HL-60/S4 treated with retinoic acid at 250 ng/mL for 4 days and 3 days (cell line): Measurements from ENCODE around the gene PPM1H.
"Not testable (repeated sequence)": the region's sequence is repeated elsewhere in the genome, so short reads cannot be mapped to it uniquely, and the experiment has no call there.

Source experiments
- in situ Hi-C: fragments of 300-500 bp; cut with MboI; formaldehyde crosslinking; loops from 2 replicates; pipeline ENCODE4 v1.7.0; 2022; ENCODE audit warnings: low sequenced_read_pairs

PPM1H gene

DNA sequence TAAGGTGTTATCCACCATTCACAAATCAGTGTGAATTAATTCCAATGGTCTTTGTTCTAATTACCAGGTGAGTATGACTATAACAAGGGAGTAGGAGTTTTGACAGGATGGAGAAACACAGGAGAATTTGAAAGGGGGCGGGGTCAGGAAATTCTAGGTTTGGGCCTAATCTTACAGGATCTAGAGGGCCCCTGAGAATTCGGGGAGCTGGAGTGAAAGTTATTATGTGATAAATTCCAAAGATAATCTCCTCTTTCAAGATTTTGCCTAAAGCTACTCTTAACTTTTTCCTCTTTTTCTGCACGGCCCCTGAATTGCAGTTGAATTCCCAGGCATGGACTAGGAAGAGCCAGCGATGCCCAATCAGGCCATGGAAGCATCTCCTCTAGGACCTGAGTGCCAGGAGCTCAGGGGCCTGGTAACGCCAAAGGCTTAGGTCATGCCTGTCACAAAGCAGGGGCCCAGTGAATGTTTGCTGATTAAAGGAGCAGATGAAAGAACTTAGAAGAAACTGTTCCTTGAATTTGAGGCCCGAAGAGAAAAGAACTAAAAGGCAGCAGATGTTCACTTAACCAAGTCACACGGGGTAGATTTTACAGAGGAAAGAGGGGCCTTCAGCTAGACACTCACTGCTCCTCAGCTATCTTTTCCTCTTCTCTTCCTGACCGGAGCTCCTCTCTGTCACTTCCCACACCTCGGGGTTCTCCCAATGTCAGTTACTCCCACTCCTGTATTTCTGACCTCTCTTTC is 195.5 kb downstream of the PPM1H start:
- in situ Hi-C loops: no loop called here

DNA sequence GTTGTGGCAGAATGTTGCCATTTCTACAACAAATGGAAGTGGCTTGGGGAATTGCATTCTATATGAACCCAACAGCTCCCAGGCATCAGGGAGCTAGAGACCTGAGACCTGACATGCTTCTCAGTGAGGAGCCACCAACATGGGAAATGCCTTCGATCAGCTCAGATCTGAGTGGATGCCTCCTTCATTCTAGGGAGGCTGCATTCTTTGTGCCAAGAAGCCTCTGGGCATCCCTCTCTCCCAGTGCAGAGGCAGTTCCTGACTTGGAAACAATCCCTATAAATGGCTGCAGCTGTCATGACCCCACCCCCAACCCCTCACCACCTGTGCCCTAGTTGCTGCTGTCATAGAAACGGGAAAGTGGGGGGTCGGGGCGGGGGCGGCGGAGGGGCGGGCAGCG is 196.3 kb downstream of the PPM1H start:
- in situ Hi-C loops: no loop called here

DNA sequence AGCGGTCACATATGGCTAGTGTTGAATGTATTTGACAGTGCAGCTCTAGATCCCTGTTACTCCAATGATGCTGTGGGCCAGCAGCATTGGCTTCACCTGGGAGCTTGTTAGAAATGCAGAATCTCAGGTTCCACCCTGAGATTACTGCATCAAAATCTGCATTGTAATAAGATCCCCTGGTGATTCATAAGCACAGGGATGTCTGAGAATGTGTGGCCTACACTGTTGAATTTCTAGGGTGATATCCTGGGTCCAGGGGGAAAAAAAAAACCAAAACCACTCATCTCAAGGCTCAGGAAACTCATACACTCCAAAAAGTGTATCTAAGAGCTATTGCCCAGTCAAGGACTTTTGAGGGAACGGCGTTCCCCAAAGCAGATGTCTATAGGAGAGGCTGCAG is 196.8 kb downstream of the PPM1H start:
- in situ Hi-C loops: no loop called here

DNA sequence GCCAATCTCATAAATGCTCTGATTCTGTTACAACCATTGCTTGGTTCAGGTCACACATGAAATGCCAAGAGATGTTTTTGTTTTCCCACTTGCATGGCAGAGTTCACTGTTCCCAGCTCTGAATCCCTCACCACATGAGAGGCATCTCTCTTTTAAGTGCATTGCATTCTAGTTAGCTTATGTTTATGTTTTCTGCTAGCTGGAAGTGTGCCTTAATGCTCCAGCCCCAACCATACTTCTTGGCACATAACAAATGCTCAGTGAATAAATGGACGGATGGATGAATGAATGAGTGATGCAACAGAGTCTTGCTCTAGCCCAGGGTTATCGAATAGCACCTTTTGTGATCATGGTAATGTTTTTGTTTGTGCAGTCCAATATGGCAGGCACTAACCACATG is 197.3 kb downstream of the PPM1H start:
- in situ Hi-C loops: no loop called here

DNA sequence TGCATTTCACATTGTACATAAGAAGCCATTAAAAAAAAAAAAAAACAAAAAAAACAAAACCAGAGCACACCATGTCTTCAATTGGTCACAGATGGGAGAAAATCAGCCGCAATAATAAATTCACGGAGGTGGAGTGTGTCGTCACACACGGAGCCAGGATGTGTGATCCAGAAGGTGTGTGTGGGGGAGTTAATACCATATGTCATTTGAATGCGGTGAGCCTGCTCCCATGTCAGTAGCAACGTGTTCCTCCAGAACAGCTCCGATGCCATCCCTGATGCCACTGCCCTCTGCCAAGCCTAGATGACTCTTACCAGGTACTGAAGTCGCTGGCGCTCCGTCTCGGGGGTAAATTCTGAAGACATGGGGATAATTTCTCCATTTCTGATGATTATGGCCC is 197.8 kb downstream of the PPM1H start:
- in situ Hi-C loops: no loop called here

DNA sequence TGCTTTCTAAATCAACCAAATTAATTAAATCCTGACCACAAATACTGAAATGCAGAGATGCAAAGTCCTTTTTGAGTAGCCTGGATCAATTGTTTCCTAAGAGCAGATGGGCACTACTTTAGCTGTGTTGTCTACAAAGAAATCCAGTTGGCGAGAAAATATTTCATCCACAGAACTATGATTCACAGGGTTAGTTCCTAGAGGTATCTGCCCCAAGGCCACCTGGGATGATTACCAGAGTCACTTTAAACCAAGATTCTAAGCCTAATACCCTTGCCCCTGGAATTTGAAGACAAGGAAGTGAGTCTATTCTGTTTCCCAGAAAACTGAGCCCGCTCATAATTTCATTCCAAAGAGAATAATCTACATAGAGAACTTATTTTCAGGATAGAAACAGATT is 198.4 kb downstream of the PPM1H start:
- in situ Hi-C loops: no loop called here

DNA sequence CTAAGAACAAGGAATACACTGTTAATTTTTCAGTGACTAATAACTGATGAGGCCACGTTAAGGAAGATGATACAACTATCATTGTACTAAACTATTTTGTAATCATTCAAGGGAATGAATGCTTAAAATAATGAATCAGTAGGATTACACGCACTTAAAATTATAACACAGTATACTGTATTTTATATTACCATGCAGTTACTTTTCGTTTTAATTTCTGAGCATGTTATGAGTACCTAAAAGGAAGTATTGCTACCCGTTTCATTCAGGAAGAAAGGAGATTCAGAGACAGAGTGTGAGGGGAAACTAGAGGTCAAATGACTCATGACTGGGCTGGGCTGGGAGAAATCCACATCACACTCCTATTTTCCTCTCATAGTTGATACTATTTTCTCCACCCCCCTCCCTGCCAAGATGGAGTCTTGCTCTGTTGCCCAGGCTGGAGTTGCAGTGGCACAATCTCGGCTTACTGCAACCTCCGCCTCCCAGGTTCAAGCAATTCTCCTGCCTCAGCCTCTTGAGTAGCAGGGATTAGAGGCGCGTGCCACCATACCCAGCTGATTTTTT is 202.0 kb downstream of the PPM1H start:
- in situ Hi-C loops: no loop called here

DNA sequence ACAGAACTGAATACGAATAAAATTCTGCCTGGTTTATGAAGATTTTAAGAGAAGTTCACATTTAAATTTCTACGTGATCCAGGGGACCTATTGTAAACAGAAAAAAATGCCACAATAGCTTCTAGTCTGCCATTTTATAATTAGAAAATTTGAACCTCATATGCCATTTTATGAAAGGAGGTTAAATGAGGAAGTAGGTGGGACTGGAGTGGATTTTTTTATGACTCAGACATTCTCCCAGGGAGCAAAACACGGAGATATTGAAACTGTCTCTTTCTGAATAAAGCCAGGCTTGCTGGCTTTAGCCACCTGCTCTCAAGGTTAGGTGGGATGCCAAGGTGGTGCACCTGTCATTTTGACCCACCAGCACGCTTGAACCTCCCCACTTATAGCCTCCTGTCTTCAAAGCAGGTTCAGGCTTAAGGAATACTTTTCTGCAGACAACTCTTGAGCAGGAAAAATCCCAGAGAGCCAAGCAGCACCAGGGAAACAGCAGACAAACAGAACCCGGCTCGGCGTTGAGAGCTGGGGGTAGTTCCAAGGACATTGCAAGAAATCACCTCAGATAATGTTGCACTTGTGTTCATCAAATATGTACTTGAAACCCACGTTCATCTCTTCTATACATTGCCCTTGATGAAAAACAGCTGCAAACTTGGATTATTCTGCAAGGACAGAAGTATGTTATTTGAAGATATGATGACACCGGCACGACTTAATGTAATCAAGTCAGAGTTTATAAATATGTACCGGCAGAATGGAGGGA is 203.7 kb downstream of the PPM1H start:
- in situ Hi-C loops: no loop called here

DNA sequence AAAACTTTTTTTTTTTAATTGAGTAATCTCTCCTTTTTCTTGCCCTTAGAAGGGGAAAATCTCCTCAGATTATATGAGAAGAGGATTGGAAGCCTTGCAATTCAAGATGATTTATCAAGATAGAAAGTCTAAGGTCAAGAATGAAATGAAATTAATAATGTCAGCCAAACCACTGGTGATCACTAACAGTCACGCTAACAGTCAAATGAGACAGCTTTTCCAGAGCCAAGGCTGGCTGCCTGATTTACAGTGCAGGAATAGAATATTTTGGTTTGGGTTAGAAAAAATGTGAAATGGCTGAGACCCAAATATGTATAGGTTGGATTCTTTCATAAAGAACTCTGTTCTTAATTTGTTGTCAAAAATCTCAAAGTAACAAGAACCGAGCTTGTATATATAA is 204.3 kb downstream of the PPM1H start:
- in situ Hi-C loops: no loop called here

DNA sequence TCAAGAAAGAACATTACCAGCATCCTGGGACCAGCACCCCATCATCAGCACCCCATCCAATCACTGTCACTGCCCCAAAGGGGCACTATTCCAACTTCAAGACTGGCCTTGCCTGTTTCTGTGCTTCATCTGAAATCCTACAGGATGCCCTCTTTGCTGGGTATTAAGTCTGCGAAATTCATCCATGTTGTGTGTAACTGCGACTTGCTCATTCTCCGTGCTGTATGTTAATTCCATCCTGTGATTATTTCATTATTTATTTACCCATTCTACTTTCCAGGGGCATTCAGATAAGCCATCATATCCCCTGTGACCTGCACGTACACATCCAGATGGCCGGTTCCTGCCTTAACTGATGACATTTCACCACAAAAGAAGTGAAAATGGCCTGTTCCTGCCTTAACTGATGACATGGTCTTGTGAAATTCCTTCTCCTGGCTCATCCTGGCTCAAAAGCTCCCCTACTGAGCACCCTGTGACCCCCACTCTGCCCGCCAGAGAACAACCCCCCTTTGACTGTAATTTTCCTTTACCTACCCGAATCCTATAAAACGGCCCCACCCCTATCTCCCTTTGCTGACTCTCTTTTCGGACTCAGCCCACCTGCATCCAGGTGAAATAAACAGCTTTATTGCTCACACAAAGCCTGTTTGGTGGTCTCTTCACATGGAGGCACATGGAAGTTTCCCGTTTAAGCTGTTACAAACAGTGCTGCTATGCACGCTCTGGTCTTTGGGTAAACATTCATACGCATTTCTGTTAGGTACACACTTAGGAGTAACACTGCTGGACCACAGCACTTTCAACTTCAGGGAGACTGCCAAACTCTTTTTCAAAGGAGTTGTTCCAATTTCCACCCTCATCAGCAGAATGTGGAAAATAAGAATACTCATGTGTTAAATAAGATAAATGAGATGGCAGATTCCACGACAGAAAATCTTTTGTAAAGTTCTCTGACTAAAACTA is 205.1 kb downstream of the PPM1H start:
- in situ Hi-C loops: not testable (repeated sequence)

DNA sequence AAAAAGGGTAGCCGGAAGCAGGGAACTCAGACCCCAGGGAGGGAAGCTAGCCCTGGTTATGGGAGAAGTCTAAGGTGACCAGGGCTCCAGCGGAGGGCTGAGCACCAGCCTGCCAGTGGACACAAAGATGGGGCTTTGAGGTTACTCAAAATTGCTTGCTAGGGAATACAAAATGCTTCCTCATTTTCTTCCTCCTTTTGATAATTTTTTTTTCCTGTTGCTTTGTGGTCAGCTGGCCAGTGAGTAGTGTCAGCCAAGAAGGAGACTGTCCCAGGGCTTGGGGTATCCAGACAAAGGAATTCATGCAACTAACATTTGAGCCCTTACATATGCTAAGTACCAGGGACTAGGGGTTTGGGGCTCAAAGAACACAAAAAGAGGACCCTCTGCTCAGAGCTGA is 206.2 kb downstream of the PPM1H start:
- in situ Hi-C loops: no loop called here

DNA sequence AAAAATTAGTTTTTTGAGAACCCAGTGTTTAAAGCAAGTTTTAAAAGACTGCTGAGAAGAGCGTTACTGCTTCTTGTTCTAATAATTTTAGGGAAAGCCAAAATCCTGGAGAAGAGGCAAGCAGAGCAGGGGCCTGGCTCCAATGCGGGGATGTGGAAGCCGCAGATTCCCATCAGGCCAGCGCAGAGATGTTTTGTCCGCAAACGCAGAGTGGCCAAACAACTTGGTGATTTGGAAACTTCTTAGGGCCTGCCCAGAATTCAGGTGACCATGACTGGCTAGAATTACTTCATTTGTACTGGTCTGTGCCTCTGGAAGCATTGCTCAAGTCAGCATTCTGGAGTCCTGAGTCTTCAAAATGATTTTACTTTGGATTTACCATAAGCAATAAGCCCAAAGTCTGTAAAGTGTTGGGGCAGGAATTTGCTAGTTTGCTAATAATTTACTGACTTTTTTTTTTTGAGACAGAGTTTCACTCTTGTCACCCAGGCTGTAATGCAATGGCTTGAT is 208.4 kb downstream of the PPM1H start:
- in situ Hi-C loops: no loop called here

DNA sequence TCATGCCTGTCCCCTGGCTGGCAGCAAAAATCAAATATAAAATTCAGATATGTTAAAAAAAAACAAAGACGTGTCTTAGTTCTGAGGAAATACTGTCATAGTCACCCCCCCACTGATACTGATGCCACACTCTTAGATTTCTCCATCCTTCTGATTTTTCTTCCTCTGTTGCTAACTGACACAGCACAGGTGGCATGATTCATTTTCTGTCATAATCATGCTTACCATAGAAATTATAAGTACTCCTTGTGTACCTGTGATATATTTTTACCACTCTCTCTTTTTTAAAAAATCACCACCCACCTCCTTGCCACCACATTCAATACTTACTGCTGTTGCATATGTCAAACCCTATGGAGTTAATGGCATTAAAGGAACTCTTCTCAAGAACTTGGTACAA is 209.2 kb downstream of the PPM1H start:
- in situ Hi-C loops: no loop called here

DNA sequence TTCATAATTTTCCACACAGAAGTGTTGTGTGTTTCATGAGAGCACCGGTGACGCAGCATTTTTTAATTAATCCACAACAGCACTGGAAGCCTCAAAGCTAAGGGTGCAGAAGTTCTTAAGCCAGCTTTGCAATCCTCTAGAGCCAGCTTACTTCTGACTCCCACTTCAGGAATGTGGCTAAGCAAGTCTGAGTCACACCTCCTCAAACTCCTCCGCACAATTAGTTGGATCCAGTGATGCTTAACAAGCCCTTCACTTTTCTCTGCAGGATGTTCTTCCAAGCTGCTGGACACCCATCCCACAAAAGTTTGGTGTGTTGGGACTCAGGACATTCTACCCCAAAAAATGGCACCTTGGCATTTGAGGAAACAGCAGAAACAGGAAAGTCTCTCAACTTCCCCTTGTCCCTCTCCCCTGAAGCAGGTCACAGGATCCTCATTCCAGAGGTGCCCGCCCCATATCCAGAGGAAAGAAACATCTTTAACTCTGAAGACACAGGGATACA is 210.0 kb downstream of the PPM1H start:
- in situ Hi-C loops: no loop called here

DNA sequence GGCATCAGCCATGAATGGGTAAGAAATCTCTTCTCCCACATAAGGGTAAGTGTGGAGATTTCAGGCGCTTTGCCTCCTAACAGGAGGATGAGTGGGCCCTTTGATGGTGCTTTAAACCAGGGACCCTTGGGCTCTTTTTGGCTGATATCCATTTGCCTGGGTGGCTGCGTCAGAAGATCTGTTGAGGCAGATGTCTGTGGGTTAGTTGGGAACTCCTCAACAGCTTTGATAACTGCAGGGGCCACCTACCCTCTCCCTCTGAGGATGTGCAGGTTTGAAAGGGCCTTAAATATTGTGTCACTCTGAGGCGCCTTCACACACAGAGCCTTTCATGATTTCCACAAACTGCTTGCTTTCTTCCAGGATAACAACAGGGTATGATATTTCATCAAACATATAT is 210.7 kb downstream of the PPM1H start:
- in situ Hi-C loops: no loop called here

DNA sequence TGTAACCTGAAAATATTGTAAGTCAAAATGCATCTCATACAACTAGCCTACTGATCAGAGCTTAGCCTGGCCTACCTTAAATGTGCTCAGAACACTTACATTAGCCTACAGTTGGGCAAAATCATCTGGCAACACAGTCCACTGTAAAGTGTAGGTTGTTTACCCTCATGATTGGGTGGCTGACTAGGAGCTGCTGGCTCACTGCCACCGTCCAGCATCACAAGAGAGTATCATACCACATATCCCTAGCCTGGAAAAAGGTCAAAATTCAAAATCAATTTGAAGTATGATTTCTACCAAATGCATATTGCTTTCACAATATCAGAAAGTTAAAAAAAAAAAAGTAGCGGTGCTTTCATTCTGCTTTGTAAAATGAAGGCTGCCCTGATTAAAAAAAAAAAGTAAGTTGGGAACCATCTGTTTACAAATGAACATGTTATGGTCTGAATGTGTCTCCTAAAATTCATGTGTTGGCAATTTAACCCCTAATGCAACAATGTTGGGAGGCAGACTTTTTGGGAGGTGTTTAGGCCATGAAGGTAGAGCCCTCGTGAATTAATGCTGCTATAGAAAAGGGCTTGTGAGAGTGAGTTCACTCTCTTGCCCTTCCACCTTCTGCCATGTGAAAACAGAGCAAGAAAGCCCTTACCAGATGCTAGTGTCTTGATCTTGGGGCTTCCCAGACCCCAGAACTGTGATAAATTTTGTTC is 211.8 kb downstream of the PPM1H start:
- in situ Hi-C loops: no loop called here

DNA sequence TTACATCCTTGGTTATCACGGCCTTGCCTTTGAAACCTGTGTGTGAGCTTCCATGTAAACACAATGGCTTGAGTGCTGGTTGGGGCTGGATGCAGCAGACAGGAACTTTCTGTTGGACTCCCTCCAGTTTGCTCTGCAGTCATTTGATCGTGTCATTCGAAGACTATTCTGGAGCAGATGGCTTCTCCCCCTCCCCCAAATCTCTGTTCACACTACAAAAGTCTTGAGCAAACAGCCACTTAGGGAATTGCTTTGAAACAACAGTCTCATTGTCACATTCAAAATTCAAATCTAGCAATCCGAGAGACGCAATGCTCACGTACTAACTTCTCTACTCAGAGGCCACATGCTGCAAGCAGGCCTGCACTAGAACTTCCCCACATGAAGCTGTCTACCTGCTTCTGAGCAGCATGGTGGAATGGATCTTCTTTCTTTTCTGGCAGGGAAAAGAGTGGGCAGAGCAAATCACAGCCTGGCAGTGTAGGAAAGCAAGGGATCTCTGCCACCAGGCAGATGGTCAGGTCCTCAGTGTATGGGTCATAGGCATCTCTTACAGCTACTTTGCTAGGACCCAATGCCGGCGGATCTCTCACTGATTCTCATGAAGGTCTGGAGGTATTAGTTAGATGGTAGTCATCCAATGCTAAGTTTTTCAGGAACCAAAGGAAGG is 214.2 kb downstream of the PPM1H start:
- in situ Hi-C loops: no loop called here

DNA sequence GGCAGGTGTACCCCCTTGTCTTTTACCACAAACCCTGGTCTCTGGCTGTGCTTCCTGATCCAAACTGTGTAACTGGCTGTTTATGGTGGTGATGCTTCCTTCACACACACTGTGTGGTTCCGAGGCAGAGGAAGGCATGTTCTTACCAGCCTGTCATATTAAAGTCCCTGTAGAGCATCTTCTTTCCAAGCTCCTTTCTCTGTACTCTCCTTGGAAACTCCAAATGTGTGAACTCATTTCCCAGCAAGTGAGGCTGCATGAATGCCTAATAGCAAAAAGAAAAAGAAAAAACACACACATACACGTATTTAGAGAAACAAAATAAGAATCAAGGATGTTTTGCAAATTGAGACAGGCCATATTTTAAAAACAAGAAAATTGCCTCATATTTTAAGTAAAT is 214.9 kb downstream of the PPM1H start:
- in situ Hi-C loops: no loop called here

DNA sequence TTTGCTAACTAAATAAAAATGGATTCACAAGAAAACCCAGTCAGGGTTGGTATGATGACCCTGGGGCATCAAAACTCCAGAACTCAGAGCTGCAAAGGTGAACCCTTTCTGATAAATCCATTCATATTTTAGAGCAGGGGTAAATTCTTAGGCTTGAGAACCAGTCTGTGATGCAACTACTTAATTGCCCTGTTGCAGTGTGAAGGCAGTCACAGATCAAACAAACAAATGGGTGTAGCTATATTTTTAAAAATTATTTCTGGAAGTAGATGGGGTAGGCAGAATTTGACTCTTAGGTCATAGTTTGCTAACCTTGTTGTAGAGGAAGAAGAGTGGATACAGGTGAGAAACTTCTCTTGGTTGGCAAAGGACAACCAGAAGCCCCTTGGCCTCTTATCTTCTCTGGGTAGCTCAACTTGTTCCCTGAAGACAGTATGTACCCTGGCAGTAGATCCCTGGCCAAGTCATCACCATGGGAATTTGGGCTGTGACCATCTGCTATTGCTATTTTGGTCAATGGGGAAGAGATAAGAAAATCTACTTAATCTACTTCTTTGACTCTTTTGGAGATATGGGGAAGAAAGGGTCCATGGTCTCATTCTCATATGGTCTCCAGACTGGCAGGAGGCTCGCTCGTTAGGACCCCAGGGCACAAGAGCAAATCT is 216.1 kb downstream of the PPM1H start:
- in situ Hi-C loops: no loop called here
